NCI-H748 treated with DMSO at 0.1 percent for 48 hours (cell line): ENCODE results near the gene HNRNPA3.
"Not testable (repeated sequence)": the region's sequence is repeated elsewhere in the genome, so short reads cannot be mapped to it uniquely, and the experiment has no call there.

Experiments
- DNase-seq: peaks from one replicate; lab custom pipeline; 2025; lab: John Stamatoyannopoulos, UW

Gene HNRNPA3

DNA sequence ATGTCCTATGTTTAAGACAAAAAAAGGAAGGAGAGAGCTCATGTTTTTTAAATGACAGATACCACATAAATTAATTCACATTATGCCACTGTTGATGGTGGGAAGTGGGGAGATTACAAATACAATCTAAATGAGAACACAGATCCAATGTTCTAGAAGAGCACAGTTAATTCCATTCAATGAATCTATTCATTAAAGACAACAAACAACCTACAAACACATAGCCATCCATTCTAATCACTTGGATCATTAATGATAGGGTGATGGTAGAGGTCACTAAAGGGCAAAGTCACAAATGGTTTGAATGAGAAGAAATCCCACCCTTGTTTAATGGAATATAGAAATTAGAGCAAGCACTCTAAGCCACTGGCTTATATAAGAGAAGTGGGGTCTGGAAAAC, 21.7 kb downstream of the HNRNPA3 start:
- no peak for DNase-seq

DNA sequence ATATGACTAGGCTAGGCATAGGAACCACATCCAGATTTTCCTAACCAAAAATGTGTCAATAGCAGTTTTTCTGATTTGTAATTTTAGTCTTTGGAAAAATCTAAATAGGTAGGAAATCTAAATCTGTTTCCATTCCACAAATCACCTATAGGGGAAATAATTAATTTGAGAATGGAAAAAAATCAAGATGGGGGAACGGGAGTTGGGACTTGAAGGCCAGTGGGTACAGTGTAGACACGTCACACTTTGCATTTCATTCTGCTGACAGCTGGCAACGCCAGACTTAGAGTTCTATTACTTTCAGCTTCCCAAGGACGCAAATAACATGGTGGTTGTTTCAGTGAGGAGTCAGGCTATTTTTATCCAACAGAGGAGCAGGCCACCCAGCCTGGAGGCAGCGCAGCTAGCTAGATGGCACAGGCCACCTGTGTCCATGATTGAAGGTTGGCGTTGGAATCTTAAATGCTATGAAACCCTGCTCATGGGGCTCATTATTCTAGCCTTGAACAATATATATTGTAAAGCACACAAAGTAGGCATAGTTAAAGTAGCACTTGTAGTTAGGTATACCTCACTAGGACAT, 23.4 kb downstream of the HNRNPA3 start:
- DNase-seq: no peak

DNA sequence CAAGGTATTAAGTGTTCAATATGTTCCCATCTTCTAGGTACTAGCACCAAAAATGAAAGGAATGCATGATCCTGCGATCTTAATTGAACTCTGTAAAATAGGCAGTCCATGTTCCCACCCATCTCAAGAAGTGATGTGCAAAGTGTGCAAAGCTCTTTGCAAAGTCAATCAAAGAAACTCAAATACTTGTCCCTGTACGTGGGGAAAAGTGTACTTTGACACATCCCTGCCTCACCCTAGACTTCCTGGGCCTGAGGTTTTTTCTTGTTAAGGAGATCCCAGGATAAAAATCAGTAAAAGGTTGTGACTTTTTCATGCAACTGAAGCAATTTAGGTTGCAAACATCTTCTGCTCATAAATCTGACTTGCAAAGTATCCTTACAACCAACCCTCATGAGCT, 25.3 kb downstream of the HNRNPA3 start:
- no peak for DNase-seq

DNA sequence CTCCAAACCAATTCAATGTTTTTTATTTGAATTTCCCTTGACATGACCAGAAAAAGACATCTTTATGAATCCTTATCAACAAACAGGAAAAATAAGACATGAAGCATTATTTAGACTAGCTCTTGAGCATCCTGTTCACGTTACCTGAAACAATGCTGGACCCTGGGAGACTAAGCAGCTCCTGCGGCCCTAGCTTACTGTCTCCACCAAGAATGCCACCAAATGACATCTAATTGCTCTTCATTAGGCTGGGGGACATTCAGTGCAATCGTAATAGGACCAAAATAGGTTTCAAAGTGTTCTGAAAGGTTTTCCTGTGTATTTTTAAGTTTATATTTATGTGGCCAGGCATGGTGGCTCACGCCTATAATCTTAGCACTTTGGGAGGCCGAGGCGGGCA, 26.5 kb downstream of the HNRNPA3 start:
- DNase-seq: no peak

DNA sequence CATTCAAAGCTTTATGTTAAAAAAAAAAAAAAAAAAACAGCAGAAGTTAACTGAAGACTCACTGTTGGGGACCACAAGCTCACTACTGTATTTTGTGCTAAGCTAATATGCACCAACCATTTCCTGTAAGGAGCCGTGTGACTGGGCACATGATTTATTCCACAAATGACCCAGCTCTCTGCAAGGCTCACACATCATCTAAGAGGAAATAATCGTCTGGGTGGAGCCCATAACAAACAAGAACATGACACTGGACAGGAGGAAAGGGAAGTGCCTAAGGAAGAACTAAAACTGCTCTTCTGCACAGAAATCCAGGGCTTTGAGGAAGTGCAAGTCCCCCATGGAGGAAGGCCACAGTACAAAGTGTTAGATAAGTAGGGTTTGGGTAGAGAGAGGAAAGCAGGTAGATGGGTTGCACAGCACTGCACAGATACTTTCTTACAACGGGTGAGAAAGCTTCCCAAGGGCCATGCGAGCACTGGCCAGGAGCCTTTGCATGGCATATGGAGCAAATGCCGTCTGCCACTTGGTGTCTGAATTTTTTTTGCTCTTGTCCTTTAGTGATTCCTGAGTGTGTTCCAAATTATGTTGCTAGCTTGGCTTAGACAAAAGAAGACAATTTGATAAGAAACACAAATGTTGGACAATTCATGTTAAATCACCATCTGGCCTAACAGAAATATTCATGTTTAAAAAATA, 27.5 kb downstream of the HNRNPA3 start:
- peak; percentile 34 for DNase-seq

DNA sequence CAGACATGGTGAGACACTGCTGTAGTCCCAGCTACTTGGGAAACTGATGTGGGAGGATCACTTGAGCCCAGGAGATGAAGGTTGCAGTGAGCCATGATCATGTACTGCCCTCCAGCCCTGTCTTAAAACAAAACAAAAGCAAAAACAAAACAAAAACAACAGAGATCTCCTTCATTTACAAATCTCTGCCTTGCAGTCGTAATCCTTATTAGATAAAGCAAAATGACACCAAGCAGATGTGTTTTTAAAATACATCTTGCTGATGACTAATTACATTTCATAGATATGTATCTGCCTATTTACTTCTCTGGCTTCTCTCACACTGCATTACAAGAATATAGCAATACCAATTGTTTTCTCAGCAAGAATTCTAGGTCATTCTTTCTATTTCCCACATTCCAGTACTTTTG, 29.1 kb downstream of the HNRNPA3 start:
- DNase-seq: no peak

DNA sequence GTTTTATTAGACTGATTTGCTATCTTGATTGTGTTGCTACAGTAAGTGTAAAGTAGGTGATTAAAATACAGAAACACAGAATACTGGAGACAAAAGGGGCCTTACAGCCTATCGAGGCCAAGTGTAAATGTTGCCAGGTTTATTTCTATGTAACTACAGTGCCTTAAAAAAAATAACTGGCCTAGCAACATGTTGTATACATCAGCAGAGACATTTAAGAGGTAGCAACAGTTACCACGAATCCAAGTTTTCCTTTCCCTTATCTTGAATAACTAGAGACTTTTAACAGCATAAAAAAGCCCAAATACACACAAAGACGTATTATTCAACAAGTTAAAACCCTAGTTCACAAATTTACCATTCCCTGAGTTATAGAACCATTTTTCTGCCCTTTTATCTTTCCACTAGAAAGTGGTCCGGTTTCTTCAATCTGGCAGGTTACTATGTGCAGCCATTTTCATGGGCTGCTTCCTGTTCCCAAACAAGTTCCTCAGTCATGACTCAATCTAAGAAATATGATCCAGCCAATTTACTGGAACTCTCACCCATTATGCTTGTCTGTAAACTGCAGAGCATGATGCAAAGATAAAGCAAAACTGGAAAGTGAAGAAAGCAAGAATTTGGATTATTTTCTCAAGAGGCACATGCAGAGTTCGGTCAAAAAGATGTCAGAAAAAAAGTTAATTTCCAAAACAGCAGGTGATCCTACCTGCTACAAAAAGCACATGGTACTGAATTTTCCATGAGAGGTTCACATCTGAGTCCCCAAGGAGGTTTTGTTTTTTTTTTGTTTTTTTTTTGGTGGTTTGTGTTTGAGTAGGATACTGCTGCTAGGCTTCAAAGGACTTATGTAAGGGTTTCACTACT, 29.8 kb downstream of the HNRNPA3 start:
- DNase-seq: no peak

DNA sequence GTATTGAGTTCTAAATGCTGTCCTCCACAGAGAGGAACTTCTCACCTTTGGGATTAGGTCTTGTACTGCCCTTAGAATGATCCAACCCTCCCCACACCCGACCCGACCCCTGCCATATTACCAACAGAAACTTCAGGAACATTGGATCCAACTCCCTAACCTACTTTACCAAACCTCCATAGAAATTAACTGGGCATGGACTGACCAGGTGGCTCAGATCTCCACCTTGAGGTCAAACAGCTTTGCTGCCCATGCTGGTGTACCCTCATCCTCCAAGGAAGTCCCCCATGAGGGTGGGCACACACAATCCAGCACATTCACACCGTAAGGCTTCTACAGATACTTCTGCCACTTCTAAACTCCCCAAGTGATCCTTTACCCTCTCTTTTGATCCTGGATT, 30.5 kb downstream of the HNRNPA3 start:
- DNase-seq: no peak

DNA sequence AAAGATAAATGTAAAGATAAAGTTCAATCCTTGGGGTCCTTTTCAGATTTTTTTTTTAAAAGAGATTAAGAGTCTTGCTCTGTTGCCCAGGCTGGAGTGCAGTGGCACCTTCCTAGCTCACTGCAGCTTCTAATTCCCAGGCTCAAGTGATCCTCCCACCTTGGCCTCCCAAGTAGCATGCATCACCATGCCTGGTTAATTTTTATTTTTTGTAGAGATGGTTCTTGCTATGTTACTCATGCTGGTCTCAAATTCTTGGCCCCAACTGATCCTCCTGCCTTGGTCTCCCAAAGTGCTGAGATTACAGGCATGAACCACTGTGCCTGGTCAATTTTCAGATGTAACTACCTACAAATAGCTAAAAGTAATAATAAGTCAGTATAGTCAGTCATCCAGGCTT, 30.9 kb downstream of the HNRNPA3 start:
- no peak for DNase-seq

DNA sequence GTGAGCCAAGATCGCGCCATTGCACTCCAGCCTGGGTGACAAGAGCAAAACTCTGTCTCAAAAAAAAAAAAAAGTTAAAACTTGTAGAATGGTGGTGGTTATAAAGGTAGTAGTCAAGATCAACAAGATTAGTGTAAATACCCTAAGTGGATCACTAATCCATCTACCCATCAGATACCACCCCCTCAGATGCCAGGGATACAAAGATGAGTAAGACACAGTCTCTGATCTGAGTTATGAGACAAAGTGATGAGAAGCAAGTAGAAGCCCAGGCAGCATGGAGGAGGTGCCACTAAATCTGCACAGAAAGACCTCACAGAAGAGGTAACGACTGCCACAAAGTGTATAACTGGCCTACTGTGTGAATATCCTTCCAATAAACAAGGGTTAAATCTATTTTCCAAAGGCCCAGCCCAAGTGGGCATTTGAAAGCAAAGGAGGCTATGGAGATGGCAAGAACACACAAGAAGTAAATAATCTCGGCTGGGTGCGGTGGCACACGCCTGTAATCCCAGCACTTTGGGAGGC, 31.7 kb downstream of the HNRNPA3 start:
- DNase-seq: no peak

DNA sequence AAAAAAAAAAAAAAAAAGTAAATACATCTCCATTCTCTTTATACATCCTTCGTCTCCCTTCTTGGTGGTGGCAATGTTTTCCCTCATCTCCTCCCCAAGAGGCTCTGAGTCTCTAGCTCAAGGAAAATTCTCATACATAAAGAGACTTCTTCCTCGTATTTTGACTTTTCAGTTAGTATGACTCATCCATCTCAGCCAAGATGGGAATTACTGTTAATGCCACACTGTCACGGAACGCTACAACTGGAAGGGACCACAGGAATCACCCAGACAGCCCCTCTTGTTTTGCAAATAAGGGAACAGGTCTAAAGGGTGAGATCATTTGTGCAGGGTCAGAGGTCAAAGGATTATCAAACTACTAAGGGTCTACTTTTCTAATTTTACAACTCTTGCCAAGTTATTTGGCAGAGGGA, 32.4 kb downstream of the HNRNPA3 start:
- no peak for DNase-seq

DNA sequence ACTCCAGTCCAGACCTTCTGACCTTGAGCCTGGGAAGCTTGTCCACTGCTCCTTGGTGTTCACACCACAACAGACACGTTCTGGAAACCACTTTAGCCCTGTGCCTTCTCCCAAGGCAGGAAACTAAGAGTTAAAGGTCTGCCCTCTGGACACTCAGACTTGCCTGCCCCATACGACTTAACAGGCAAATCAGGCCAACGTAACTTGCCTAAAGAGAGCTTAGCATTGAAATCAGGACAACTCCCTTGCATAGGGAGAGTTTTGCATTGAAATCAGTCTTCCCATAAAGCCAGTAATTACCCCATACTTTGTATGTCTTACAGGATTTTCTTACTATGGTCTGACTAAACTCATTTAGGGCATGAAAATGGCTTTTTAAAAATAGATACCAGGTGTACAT, 33.4 kb downstream of the HNRNPA3 start:
- no peak for DNase-seq

DNA sequence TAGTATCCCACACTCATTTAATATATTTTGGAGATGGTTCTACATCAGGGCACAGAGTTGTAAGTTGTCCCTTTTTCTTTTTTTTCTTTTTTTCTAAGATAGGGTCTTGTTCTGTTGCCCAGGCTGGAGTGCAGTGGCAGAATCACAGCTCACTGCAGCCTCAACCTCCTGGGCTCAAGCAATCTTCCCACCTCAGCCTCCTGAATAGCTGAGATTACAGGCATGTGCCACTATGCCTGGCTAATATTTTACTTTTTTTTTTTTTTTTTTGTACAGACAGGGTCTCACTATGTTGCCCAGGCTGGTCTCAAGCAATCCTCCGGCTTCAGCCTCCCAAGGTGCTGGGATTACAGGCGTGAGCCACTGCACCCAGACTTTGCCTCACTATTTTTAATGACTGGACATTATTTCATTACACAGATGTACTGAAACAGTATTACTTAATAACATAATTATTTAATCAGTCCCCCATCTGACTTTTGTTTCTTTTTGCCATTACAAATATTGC, 34.0 kb downstream of the HNRNPA3 start:
- DNase-seq: not testable (repeated sequence)

DNA sequence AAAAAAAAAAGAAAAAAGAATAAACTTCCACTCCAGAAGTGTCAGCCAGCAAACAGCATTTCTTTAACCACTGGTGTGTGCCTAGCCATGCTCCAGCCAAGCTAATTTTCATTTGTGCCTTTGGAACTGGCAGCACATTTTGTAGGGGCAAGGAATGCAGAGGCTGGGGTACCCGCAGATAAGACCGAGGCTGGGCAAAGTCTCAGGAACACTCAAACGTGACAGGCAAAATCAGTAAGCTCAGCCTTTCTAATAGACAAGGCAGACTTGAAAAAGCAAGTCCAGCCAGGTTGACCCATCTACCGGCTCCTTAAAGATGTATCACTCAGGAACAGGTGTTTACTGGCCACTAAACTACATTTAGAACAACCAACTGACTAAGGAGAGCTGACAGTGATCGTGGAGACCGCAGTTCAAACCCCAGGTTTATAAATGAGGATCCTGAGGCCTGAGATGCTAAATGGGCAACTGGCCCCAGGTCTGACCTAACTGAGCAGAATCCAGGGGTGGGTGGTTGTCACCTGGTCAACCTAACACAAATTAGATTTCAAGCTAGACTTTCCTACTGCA, 35.2 kb downstream of the HNRNPA3 start:
- DNase-seq: no peak

DNA sequence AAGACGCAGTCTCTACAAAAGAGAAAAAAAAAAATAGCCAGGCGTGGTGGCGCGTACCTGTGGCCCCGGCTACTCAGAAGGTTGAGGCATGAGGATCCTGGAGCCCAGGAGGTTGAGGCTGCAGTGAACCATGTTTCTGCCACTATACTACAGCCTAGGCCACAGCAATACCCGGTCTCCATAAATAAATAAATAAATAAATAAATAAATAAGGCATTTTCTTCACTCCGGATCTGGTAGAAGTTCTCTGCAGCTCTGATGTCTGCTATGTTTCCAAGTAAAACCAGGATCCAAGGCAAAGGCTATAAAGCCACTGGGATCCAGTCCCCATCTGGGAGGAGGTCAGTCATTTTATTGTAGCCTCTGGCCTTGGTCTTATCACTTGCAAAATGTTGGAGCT, 36.4 kb downstream of the HNRNPA3 start:
- no peak for DNase-seq

DNA sequence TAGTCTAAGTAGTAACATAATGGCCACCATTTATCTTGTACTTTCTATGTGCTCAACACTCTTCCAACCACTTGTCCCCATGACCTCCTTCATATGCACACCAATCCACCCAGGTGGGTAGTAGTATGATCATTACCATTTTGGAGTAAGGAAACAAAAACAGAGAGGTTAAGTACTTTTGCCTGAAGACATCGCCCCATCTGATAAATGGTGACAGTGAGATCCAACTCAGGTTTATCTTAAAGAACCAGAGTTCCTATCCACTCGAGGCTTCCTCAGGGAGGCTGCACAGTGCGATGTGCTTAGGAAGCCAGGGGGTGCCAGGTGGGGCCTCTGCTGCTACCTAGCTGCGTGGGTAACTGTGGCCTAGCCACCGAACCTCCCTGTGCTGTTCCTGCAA, 37.9 kb downstream of the HNRNPA3 start:
- no peak for DNase-seq

DNA sequence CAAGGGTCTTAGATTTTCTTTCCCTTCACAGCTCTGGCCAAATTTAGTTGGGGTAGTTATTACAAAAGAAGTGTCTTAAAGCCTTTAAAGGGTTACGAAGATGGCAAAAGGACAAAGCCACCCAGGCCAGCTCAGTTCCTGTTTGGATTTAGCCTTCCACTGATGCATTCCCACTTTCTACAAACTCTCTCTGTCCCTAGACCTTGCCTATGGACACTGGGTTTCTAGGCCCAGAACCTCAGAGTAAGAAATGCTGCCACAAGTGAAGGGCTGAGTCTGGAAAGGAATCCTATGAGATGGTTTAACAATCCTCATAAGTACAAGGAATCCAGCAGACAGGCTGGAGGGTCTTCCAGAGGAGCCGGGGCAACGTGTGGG, 38.6 kb downstream of the HNRNPA3 start:
- DNase-seq: no peak

DNA sequence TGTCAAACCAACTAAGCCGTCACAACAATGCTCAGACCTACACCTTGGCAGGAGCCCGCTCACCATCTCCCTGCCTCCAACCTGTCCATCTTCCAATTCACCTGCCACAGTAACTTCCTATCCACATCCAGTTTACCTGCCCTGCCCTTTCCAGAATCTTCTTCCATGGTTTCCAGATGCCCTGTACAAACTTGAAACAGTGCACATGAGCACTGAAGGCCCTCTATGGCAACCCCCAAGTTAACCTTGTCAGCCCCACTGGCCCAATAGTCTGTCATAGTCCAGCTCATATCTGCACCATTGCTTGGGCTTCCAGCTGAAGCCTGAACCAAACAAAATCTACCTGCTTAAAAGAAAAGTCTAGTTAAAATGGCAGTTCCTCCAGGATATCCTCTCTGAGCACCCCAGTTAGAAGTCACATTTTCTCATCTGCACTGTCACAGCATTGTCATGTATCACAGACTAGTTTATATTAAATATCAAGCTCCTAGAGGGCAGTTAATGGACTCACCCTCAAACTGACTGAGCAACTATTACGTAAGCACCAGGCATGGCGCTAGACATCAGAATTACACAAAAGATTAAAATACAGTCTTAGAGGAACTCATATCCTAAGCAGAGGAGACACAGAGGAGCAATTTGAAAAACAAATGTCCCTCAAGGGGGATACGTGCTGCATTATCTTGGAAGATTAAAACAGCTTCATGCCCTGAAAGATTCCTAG, 40.4 kb downstream of the HNRNPA3 start:
- DNase-seq: no peak

DNA sequence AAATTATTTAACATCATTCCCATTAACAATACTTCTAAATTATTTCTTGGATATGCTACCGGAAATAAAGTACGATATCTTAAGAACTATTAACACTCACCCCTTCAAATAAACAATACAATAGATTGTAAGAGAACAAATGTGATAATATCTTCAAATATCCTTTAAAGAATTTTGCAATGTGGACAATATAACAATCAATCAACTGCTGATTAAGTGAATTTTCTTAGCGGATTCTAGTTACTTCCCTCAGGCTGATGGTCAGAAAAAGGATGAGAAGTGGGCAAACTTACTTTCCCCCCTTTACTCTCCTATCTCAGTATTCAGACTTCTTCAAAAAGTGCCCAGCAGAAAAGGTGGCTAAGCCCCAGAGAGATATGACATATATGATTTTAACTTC, 41.1 kb downstream of the HNRNPA3 start:
- DNase-seq: no peak

DNA sequence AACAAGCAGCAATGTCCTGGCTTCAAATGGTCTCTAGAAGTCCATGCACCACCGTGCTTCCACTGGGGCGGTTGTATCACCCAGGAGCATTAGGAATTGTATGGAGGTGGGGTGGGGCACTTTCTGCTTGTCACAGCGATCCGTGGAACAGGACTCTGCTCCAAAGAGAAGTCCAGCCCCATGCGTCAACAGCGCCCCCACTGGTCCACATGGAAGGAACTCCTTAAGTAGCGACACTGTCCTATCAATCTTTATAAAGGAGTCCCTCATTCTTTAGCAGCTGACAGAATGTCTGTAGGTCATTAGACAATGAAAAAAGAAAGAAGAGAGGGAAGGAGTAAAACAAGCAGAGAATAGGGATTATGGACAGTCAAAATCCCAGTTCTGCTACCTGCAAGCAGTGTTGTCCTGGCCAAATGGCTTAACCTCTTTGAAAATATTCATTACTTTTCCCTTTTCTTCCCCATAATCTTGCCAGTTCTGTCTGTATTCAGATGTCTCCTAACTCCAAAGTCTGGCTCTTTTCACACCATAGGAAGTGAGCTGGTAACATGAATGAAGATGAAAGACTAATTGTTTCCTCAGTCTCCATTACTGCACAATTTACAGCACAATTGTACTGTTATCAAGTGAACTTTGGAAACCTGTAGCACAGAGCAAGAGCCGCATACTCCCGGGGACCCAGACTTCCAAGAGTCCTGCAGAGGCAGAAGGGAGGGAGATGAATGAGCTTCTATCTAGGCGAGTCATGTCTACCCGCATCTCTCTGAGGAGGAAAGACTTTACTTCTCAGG, 42.0 kb downstream of the HNRNPA3 start:
- peak; percentile 50 for DNase-seq

DNA sequence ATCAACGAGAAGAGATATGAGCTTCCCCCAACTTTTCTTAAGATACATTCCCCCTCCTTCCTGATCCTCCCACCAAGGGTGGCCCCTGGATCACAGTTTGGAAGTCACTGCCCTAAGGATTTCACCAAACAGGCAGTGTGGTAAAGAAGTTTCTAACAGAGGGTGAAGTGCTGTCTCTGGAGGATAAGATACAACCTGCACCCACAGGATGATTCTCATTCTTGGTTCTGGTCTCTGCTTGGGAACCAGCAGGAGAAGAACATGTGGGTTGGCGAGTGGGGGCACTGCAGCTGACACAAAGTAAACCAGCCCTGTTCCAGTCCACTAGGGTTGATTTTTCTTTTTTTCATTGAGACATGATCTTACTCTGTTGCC, 42.6 kb downstream of the HNRNPA3 start:
- no peak for DNase-seq
